NT2/D1 (cell line): ENCODE measurements around the gene DNAH1.

ENCODE experiments used
- YY1 ChIP-seq: IDR thresholded peaks from 2 replicates; pipeline ENCODE4 v1.6.1; 2011; ENCODE audit not compliant: insufficient read length, insufficient read depth
- ZNF274 ChIP-seq: IDR thresholded peaks from 2 replicates; pipeline ENCODE4 v1.6.1; 2011; ENCODE audit warnings: mild to moderate bottlenecking, low read depth, low read length

GRCh38 chr3:52399593-52399992 is 83.5 kb downstream of the DNAH1 start:
- no peak for TF ChIP-seq YY1
- no peak for TF ChIP-seq ZNF274
